NCI-H510A treated with DMSO at 0.1 percent for 48 hours (cell line): Measurements from ENCODE around the gene GPC3.

Experiments used
- DNase-seq: peaks from one replicate; lab custom pipeline; 2025; lab: John Stamatoyannopoulos, UW

The GPC3 gene

DNA sequence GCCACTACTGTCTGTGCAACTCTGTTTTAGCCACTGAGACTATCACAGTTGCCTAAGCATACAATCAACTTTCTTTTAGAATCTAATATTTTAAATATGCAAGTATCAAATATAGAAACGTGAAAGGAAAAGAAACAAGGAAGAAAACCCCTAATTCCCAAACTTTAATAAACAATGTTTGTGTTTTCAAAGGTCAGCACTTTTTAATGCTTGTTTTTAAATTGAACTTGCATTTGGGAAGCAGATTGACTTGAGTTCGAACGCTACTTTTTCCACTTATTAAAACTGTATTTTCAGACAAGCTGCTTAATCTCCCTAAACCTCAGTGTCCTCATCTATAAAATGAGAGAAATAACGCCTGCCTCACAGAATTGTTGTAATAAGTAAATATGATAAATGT is 384.3 kb downstream of the GPC3 start:
- DNase-seq, result no peak

DNA sequence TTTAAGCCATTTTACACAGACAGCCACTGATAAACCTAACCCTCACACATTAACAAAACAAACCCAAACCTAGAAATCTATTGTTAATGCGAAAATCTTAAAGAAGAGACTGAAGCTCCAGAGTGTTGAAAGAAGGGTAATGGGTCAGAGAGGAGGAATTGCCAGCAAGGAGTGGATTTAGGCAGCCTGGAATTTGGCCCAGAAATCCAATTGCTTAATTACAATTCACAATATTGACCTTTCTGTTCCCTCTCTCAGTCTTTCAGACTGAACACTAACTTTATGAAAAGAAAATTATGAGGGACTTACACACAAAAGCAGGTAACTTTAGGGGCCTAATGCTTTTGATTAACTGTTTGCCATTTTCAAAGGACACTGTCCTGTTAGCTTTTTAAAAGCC is 384.9 kb downstream of the GPC3 start:
- no peak for DNase-seq

DNA sequence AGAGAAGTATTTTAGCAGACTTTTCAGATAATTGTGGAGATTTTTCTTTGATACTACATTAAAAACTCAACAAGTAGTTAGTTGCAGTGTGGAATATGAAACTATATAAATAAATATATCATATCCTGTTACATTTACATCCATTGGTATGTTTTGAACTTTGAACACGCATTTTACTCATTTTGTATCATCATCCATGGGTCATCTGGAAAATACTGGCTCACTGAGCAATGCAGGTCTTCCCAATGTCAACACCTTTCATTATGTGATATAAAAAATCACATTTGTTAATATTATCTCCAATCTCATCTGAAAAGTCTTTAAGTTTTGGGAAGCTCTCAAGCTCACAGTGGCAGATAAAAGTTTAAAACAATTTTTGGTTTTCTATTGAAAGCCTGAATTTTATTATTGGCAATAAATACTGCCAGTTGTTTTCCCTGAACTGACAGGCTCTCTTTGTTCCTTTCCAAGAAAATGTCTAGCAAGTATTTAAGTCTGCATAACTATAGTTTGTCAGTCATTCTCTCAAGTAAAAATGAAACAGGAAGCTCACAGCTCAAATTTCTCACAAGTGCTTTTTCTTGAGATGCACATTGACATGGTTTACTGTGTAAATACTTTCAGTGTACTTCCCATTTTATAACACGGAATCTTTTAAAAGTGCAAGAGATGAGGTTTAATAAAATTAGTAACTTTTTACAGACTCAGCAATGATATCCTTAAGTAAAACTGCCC is 386.6 kb downstream of the GPC3 start:
- DNase-seq, result peak; percentile 1

DNA sequence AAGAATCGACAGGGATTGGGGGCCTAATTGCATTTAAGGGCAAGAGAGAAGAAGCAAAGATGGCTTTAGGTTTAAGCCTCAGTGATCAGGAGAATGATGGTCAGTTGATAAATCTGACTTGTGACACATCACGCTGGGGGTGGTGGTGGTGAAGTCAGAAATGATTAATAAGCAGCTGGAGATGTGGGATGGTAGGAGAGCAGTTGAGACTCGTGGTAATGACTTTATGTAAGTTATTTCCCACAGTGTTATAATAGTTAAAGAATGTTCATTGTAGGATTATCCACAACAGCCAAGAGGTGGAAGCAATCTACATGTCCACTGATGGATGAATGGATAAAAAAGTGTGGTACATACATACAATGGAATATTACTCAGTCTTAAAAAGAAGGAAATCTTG is 391.2 kb downstream of the GPC3 start:
- no peak for DNase-seq

DNA sequence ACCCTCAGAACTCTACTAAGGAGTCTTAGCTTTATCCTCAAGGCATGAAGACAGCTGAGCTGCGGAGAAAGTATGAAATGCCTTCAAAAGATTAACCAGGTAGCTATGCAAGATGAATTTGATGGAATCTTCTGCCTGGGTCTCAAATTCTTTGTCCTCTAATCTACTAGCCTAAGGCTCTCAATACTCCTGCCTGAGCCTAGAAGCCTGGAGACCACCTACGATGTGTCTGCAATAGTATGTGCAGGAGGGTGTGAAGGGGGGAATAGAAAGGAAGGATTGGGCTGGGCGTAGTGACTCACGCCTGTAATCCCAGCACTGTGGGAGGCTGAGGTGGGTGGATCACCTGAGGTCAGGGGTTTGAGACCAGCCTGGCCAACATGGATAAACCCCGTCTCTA is 391.9 kb downstream of the GPC3 start:
- DNase-seq, result no peak

DNA sequence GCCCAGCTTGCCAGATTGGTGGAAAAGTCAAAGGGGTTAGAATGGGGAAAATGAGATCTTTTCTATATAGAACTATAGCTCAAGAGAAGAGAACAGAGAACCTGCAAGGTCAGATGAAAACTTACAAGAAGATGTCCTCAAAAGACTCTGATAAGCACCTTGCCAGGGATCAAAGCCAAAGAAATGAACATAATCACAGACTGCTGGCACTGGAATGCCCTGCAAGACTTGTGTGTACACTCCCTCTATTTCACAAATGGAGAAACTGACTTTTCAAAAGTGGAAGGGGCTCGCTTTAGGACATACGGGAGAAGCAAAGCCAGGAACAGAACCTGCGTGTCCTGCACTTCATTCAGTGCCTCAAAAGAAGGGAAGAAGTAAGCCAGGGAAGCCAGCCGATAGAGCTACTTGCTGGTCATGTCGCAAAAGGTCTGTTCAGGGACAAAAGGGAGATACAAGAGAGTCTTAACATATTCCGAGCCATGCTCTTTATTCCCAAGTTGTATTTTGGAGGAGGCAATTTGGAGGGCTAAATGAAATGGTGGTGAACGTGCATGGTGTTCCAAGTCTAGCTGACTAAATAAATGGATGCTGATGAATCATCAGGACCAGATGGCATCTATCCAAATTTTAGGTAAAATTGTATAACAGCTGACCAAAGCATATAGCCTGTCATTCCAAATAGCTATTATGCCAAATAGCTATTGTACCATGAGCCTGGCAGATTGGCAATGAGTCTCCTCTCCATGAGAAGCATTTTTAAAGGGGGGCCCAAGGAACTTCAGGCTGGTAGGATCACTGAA is 394.5 kb downstream of the GPC3 start:
- DNase-seq, result no peak

DNA sequence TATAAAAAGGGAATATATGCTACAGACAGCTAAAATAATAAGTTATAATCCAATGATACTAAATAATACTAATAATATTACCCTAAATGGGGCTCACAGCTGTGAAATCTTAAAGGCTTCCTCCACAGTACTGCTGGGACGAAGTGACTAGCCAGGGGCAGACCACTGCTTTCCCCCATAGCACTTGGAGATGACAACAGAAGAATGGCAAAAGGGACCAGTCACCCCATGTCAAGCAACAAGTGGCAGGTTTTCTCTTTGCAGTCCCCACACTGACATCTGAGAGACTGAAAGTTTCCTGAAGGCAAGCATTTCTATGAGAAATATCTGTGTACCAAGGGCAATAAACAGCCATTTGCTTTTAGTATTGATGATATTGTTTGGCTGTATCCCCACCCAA is 396.6 kb downstream of the GPC3 start:
- no peak for DNase-seq

DNA sequence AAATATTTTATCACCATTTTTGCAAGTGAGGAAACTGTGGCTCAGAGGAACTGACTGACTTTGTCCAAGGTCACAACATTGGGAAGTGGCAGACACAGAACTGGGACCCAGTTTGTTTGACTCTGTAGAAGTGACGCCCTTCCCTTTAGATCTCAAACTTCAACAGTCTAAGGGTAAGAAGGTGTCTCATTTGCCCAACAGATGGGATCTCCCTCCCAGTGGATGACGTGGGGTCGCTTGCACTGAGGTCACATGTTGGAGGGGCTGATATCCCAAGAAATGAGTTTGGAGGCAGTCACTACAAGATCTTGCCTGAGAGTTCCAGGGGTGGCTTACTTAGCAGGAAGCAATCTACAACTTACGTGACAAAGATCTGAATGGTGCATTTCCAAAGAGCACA is 397.6 kb downstream of the GPC3 start:
- no peak for DNase-seq

DNA sequence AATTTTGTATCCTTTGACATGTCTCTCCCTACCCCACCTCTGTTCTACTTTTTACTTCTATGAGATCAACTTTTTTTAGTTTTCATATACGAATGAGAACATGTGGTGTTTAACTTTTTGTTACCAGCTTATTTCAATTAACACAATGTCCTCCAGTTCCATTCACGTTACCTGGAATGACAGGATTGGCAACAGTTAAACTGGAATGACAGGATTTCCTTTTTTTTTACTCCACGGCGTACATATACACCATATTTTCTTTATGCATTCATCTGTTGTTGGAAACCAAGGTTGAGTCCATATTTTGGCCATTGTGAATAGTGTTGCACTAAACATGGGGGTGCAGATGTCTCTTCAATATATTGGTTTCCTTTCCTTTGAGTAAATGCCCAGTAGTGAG is 398.3 kb downstream of the GPC3 start:
- no peak for DNase-seq

DNA sequence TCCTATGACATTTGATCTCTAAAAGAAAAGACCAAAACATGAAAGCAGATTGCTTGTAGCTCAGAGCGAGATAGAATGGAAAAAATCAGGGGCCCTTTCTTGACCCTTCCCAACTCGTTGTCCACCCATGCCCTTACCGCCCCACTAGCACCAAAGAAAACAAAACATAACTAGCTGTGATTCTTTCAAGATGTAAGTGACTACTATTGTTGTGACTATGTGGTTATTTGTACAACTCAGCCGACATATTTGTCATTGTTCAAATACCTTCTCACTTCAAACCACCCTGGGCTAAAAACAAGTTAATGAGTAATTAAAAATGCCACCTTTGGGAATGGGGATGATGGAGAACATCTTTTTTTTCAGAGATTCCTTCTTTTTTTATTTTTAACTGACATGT is 399.0 kb downstream of the GPC3 start:
- no peak for DNase-seq

DNA sequence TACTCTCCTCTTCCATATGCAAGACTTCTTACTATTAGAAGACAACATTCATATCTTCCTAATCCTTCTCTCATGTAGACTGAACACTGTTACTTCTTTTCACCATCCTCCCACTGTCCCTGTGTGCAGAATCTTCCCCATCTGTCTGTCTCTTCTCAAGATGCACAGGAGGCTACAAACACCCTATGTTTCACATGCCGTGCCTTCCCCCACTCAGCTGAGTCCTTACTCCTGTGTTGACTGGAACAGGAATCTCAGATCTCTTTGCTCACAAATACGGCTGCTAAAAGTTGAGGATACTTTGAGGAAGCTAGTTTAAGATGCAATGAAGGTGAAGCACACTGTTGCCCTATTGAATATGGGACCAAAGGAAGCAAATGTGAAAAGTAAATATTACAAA is 401.6 kb downstream of the GPC3 start:
- DNase-seq, result no peak

DNA sequence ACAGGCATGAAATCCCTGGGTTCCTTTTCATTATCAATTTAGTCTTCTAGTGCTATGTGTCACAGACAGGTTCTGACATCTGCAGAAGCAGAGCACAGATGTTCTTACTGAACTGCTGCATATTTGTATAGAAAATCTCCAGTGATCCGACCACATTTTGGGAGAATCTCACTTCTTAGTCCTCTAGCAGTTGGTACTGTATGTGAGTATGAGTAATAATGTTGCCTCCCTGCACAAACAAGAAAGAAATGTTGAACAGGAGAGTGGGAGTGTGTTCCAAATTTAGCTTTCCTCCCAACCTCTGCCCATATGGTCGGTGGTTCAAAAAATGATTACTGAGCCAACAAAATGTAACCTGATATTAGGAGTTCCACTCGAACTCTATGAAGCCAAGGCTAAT is 404.8 kb downstream of the GPC3 start:
- peak; percentile 4 for DNase-seq

DNA sequence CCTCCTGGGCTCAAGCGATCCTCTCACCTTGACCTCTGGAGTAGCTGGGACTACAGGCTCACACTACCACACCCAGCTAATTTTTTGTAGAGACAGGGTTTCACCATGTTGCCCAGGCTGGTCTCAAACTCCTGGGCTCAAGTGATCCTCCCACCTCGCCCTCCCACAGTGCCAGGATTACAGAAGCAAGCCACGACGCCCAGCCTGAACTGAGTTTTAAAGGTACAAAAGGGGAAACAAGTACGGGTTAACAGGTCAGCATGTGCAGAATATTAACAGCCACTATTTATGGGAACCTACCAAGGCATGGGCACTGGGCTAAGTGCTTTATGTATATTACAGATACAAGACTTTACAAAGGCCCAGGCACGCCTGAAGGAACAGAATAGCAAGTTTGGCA is 405.8 kb downstream of the GPC3 start:
- no peak for DNase-seq

DNA sequence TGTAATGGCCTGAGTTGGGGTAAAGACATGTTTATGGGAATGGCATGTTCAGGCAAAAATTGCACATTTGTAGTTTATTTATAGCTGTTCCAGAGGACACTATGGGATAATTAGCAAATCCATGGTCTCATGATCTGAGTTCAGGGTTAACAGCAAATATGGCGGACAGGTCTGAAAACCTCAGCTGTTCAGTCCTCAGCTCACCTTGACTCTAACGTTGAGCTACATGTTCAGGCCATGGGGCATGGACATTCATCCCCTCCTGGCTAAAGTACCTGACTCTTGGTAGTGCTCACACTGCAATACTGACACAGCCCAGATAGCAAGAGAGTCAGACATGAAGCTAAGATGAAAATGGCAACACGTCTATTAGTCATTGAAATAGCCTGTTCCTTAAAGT is 408.5 kb downstream of the GPC3 start:
- DNase-seq, result no peak

DNA sequence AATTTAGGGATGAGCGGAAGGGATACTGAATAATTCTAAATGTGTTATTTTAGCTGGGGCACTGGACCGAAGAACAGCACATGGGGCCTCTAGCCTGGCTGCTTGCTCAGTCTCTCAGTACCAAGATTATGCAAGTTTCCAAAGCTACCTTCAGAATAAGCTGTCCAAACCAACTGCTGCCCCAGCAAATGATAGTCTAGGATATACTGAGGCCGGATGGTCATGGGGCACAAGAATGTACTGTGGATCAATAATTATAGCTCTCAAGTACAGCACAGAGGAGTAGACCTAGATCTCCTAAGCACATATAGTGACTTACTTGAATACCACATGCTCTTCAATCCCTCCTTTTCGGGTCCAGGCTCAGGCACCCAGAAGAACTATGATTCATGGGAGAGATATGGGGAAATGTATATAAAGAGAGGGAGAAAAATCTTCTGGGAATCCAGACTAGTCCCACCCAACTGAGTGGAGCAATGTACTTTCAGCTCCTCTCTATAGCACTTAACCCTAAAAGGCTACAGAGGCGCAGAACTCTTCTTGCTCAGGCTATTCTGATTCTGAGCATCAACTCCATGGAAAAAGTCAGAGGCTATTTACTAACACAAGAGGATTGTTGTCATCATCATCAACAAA is 409.8 kb downstream of the GPC3 start:
- DNase-seq, result no peak

DNA sequence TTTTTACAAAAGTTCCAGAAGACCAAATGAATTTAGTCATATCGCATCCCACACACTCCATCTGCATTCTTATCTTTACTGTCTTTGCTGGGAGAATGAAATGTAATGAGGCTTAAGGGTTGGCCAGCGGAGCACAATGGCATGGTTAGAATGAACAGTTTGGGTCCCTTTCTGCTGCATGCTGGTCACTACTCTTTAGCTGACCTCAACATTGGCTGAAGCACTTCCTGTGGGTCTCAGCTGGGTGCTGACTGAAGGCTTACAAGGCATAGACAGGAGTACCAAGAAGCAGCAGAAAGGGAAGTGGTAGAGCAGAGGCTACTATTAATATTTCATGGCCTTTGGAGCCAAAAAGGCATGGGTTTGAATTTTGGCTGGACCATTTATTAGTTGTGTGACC is 410.7 kb downstream of the GPC3 start:
- no peak for DNase-seq

DNA sequence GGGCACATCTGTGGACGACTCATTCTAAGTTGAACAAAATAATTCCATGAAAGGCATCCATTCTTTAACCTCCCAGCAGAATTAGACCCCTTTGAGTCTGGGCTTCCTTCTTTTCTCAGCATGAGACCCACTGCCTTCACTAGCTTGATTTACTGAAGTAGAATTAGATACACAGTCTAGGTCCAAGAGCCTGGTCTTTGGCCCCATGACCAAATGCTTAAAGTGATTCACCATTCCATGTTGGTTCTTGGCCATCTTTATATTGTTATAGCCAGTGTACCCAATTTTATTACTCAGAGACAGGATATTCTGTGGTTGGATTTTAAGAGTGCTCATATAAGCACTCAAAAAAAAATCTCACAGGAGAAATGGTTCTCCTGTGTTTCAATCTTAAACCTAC is 414.8 kb downstream of the GPC3 start:
- no peak for DNase-seq

DNA sequence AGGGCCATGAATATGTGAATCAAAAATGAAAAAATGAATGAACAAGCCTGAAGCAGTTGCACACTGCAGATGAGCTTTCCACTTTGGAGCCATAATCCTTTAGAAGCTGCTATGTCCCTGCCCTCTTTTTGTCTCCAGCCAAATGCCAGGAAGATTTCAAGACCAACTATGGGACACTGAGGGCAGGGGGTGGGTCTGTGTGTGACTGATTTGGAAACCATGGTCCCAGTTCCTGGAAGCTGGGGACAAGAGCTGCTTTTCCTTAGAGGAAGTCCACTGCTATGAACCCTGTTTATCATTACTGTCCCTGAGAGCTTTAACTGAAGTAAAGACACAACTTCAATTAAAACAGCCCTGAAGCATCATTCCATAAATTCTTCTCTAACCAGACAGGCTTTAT is 416.2 kb downstream of the GPC3 start:
- DNase-seq, result no peak

DNA sequence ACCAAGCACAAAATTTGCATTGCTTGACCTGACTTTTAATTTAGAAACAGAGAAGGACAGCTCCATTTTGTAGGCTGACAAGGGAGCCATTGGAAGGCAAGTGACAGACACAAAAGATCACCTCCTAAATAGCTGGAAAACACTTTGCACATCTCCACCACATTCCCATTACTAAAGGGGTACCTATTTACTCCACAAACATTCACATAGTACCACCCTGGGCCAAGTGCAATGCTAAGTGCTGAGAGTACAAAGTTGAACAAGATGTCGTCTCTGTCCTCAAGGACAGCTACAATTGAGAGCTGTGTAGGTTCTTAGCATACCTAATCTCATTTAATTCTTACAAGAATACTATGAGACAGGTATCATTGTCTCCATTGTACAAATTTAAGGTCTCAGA is 417.3 kb downstream of the GPC3 start:
- DNase-seq, result no peak

DNA sequence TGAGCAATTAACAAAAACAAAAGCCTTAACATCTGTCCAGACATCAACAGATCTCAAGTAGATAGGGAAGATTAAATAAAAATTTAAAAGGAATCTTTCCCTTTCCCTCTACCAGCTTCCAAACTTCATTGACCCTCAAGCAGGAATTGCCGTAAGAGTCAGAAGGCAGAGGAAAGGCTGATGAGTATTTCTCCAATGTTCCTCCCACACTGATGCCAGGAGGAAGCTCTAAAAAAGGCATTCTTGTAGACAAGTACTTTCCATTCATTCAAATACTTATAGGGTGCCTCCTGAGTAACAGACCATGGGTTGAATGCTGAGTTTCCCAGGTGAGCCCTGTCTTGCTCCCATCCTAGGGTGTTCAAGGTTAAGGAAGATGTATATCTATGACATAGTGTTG is 418.5 kb downstream of the GPC3 start:
- DNase-seq, result no peak

DNA sequence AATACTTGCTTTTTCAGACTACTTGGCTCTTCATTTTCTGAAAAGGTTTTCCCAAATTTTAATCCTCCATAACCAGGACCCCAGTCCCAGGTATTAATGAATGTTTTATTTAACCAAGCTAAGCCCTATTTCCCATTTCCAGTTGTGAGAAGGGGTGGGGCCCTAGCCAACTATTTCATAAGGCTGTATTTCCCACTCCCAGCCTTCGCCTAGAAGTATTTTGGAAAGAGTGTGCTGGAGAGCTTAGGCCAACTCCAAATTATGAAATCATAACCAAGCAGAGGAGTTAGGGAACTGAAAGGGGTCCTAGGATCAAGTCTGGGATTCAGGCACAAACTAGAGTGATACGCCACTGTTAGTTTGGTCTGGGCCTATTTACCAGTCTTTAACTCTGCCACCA is 421.7 kb downstream of the GPC3 start:
- DNase-seq, result no peak

DNA sequence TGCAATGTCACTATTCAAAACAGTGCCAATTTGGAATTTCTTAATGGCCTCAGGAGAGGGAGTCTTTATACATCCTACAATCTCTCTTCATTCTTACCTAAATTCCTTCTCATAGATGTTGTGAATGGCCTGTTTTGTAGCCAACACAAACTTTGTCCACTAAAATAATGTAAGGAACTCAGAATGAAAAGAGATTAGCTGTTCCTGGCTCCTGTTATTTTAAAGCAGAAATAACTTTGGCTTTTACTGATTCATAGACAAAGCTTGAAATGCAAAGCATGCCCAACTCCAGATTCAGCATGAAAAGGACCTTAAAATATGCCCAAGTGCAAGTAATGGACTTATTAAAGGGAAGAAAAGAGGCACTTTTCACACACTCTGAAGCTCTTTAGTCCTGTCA is 424.1 kb downstream of the GPC3 start:
- no peak for DNase-seq

DNA sequence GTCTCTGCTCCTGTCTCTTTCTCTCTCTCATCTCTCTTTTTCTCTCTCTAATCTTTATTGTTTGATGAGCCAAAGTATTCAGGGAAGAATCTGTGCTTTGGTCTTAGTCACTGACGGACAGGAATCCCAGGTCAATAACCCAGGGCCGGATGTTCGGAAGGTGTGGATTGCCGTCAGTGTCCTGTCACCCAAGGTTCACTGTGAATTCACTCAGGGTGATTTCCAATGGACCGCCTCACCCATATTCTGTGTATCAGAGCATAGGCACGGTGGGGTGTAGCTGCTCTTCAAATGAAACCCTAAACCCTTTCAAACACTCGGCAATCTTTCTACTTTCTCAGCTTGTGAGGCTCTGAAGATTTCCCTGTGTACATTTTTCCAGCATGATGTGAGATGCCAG is 425.5 kb downstream of the GPC3 start:
- no peak for DNase-seq
